Stimulated activated CD8-positive, alpha-beta memory T cell treated with anti-CD3 and anti-CD28 coated beads, Interleukin-15, amount 100 ng/mL, for 4 hours (primary cell): ENCODE measurements around the gene KRTAP1-1.
"Not testable (repeated sequence)": the region's sequence is repeated elsewhere in the genome, so short reads cannot be mapped to it uniquely, and the experiment has no call there.

ENCODE experiments used
- DNase-seq, 2 donors: peaks; one replicate each; pipeline ENCODE4 v3.0.0-alpha.2; 2020; ENCODE audit warnings: low read depth in 2 of 2

The KRTAP1-1 gene

DNA sequence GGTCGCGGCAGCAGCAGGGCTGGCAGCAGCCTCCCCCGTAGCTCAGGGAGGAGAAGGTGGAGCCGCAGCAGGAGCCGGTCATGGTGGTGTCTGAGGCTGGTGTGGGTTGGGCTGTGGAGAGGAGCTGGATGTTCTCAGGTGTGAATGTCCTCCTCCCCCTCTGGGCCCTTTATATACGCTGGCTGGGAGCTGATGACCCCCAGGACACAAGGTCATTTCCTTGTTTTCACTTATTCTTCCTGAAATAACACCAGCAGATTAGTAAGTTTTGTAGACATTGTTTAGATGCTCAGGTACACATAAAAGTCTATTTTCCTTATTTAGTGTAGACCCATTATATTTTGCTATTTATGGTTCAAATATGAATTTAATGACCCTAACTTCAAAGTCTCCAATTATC is 13.9 kb upstream of the KRTAP1-1 start, which contains the start of gene KRTAP2-2:
TSS of gene KRTAP2-2 (minus strand) at position 101 of the 400 bp plus-strand sequence. CDS start at position 82, 19 bp downstream.
- not testable (repeated sequence) for DNase-seq

GRCh38 chr17:41054556-41054955 is 13.3 kb upstream of the KRTAP1-1 start:
- not testable (repeated sequence) for DNase-seq

DNA sequence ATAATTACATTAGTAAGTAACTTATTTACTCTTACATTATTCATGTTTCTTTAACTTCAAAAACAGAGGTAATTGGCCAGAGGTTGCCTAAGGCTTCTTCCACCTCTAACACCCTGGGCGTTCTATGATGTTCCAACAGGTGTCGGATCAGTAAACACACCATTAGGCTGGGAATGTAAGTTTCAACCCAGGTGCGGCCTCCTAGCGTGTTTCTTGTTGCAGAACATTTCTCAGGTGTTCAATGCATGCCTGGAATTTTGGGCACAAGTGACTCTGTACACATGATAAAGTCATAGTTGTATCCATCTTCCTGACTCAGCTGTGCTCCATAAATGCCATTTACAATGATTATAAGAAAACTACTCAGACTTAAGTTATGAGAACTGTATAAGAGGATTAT is 12.8 kb upstream of the KRTAP1-1 start:
- no peak for DNase-seq

DNA sequence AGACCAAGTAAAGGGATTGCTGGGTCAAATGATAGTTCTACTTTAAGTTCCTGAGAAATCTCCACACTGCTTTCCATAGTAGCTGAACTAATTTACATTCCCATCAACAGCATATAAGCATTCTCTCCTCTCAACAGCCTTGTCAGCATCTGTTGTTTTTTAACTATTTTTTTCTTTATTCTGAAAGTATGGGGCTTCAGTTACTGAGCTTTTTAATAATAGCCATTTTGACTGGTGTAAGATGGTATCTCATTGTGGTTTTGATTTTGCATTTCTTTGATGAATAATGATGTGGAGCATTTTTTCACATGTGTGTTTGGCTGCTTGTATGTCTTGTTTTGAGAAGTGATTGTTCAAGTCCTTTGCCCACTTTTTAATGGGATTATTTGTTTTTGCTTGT is 11.3 kb upstream of the KRTAP1-1 start:
- DNase-seq = no peak

GRCh38 chr17:41049110-41049509 is 7.9 kb upstream of the KRTAP1-1 start:
- DNase-seq = no peak

DNA sequence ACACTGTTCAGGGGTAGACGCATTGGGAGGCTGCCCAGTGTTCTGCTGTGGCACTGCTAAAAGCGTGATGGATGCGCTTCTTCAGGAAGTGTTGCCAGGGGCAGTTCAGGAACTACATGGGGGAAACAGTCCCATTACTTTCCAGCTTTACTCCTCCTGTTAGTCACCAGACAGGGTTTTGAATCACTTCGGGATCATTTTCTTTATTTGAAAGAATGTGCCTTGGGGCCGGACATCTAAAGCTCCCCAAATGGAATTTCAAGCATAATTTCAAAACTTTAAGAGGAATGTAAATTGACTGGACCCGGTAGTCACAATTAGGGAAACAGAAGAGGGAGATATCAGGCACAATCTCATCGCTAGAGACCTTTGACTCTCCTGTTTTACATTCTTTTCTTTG is 7.2 kb upstream of the KRTAP1-1 start:
- no peak for DNase-seq

DNA sequence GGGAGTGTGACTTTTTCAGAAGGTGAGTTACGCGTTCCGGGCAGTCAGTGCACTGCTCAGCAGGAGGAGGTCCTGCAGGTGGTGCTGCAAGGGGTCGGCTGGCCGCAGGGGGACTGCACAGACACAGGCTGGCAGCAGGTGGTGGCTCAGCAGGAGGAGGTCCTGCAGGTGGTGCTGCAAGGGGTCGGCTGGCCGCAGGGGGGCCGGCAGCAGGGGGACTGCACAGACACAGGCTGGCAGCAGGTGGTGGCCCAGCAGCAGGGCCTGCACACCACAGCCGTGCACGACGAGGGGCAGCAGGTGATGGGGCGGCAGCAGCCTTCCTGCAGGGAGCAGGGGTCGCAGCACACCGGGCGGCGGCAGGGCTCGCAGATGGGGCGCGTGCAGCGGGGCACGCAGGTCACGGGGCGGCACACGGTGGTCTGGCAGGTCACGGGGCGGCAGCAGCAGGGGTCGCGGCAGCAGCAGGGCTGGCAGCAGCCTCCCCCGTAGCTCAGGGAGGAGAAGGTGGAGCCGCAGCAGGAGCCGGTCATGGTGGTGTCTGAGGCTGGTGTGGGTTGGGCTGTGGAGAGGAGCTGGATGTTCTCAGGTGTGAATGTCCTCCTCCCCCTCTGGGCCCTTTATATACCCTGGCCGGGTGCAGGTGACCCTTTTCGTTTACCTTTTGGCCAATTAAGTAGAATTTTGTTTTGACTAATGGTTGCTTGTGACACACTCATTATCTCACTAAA is 5.7 kb upstream of the KRTAP1-1 start, which contains the start of gene KRTAP2-1:
TSS of gene KRTAP2-1 (minus strand) at position 582 of the 731 bp plus-strand sequence. CDS start at position 533, 49 bp downstream.
- DNase-seq = not testable (repeated sequence)

DNA sequence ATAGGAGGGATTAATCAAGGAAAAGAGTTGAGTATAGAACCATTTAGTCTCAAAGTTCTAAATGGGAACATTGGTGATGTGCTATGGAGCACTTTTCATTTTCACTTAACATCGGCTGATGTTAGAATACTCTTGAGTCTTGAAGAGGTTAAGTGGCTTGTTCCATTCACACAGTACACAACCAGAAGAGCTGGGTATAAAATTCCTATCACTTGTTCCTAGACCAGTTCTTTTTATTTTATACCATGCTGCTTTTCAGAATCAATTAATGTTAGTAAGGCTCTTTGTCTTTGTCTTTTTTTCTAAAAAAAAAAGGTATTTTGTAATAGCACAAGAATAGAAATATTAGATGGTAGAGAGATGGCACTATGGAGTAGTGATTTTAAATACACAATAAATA is 1.7 kb upstream of the KRTAP1-1 start:
- DNase-seq = no peak

DNA sequence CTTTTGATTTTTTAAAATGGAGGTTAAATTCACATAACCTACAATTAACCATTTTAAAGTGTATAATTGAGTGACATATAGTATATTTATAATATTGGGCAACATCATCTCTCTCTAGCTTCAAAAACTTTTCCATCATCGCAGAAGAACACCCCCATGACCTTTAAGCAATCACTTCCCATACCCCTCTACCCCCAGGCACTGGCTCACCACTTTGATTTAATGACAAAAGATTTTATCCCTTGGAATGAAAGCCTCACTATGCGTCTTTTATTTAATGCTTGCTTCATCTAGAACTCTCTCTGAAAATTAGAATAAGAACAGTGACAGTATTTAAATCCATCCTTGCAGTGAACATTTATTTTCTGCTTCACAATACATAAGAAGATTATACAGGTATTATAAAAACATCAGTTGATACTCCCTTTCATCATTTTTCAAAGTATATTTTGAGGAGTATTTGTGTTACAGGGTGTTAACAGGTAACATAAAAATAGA is 3.3 kb downstream of the KRTAP1-1 start:
- no peak for DNase-seq

GRCh38 chr17:41034346-41034935 is 6.8 kb downstream of the KRTAP1-1 start, which contains the start of gene KRTAP1-3:
KRTAP1-3 (minus strand) TSS chr17:41034874; CDS start chr17:41034821, 53 bp downstream.
- not testable (repeated sequence) for DNase-seq

GRCh38 chr17:41029633-41030245 is 11.5 kb downstream of the KRTAP1-1 start, which contains the start of gene KRTAP1-4:
KRTAP1-4 (minus strand) TSS chr17:41030195; CDS start chr17:41030078, 117 bp downstream.
- DNase-seq = no peak

DNA sequence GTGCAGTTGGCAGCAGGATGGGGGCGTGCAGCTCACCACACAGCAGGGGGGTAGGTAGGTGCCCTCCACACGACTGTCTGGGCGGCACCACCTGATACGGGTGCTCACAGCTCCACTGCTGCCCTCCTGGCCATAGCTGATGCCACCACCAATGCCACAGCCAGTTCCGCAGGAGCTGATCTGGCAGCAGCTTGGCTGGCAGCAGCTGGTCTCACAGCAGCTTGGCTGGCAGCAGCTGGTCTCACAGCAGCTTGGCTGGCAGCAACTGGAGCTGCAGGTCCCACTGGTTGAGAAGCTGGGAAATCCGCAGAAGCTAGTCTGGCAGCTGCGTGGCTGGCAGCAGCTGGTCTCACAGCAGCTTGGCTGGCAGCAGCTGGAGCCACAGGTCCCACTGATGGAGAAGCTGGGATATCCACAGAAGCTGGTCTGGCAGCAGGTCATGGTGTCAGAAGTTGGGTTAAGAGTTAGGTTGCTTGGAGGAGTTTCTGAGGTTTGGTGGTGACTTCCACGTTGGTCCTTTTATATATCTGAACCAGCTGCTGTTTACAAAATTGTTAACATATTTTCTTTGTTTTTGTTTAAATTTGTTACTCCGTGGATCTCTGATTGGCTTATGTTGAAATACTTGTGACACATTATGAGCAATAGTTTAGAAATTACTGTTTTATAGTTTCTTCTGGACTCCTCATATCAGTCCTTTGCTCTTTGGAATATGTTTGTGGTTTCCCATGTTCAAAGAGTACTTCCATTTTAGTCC is 14.4 kb downstream of the KRTAP1-1 start, which contains the start of gene KRTAP1-5:
TSS of gene KRTAP1-5 (minus strand) at position 494 of the 757 bp plus-strand sequence. CDS start at position 441, 53 bp downstream.
- DNase-seq = no peak

- no peak for DNase-seq
These were observed 16.6 kb downstream of the KRTAP1-1 start for GRCh38 chr17:41024697-41025096.

- DNase-seq = no peak
These were observed 20.9 kb downstream of the KRTAP1-1 start for GRCh38 chr17:41020336-41020735.

DNA sequence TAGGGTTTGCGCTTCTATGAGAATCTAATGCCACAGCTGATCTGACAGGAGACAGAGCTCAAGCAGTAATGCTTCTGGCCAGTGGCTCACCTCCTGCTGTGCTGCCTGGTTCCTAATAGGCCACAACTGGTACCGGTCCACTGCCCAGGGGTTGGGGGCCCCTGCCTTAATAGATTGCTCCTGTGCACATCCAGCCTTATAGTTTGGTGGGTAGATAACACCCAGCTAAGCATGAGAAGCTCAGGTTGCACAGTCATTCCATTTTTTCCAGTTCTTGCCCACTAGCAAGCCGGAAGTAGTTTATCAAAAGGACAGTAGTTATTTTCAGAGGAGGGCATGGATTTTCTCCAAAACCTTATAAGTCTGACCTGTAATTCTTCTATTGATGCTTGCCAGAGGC is 21.8 kb downstream of the KRTAP1-1 start:
- DNase-seq = no peak

DNA sequence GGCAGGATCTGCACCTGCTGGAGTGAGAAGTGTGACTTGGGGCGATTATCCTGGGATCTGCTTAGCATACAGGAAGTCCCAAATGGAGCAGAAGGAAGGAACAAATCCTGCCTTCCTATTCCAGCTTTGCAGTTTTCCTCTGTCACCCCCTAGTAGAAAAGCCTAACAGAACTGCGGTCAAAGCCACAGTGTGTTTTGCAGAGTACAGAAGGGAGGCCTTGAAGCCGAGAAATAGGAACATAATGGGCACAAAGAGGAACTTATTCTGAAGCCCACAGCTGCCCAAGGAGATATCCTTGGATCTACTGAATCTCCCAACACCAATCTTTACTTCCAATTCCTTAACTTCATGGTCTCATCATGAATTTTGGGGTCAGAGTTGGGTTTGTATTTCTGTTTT is 22.7 kb downstream of the KRTAP1-1 start:
- DNase-seq = no peak

GRCh38 chr17:41016578-41017215 is 24.6 kb downstream of the KRTAP1-1 start:
- no peak for DNase-seq

DNA sequence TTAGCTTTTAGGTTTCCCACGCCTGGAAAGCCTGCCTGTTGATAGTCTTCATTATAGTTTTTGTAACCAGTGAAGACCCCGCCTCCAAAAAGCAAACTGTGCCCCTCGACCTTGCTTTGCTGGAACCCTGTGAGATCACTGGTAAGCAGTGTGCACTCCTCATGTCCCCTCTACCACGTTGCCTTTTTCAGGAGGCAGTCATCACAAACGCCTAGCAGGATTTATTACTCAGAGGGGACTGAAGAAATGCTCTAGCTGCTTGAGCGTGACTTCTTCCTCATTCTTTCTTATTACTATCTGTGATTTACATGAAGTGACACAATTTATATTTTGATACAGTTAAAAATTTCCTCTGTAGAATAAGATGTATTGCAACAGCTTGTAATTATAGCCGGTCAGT is 25.8 kb downstream of the KRTAP1-1 start:
- no peak for DNase-seq

- no peak for DNase-seq
These were observed 27.6 kb downstream of the KRTAP1-1 start for GRCh38 chr17:41013606-41014005.

DNA sequence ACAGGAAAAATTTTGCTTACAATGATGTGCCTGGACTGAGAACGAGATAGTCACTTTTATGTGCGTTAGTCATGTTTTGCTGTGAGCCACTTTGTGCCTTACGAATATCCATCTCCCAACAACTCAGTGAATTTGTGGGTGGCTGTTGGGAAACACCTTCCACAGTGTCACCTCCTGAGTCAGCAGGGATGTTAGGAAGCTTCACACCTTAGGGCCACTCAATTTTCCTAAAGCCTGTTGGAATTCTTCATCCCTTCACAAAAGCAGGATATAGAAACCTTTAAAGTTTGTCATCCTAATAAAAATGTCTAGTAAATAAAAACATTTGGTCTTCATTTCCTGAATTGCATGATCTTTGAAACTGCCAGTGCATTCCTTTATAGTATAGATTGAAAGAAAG is 28.1 kb downstream of the KRTAP1-1 start:
- no peak for DNase-seq
